ENCODE measurements around the gene SLC46A3. TPM values are rescaled to one million over a fixed set of nuclear protein-coding genes. Genes with fewer than 3 reads are reported as not detected.
"Not testable (repeated sequence)": the region's sequence is repeated elsewhere in the genome, so short reads cannot be mapped to it uniquely, and the experiment has no call there.

Gene SLC46A3
- total RNA-seq, 1 donor from 2014 or later, result 3.5 TPM

- DNase-seq (ENCODE audit: low spot score, unreplicated experiment), result no peak
- H3K4me1 Mint-ChIP-seq (ENCODE audit: low read depth), result no peaks in the 10 kb centered on the region
- peaks cover 3% of the 10 kb centered on the region for H3K27me3 Mint-ChIP-seq
- H3K9me3 Mint-ChIP-seq (ENCODE audit: low read depth), result peaks cover 28% of the 10 kb centered on the region
- H3K36me3 Mint-ChIP-seq (ENCODE audit: insufficient read depth), result no peaks in the 10 kb centered on the region
- H3K27ac Mint-ChIP-seq, result no peak overlapping the region
- TF ChIP-seq CTCF (IDR thresholded peaks at IDR 0.05; ENCODE audit: unreplicated experiment), result no peak
- H3K4me3 Mint-ChIP-seq (ENCODE audit: low read depth), result no peak overlapping the region
Observed at GRCh38 chr13:28685114-28685513, 33.7 kb downstream of the SLC46A3 start.

- no peak for DNase-seq (ENCODE audit: low spot score, unreplicated experiment)
- Mint-ChIP-seq H3K4me1 (ENCODE audit: low read depth) (no peaks in the 10 kb centered on the region), H3K27me3 (peaks cover 3% of the 10 kb centered on the region), H3K9me3 (ENCODE audit: low read depth) (peaks cover 20% of the 10 kb centered on the region), H3K27ac (no peak overlapping the region), H3K36me3 (ENCODE audit: insufficient read depth) (no peaks in the 10 kb centered on the region), H3K4me3 (ENCODE audit: low read depth) (no peak overlapping the region)
- no peak for TF ChIP-seq CTCF (IDR thresholded peaks at IDR 0.05; ENCODE audit: unreplicated experiment)
Observed at GRCh38 chr13:28684257-28684656, 34.5 kb downstream of the SLC46A3 start.

GRCh38 chr13:28683169-28683568, 35.6 kb downstream of the SLC46A3 start:
- not testable (repeated sequence) for H3K27me3 Mint-ChIP-seq; H3K4me3 Mint-ChIP-seq (ENCODE audit: low read depth); H3K4me1 Mint-ChIP-seq (ENCODE audit: low read depth); H3K36me3 Mint-ChIP-seq (ENCODE audit: insufficient read depth); H3K27ac Mint-ChIP-seq; DNase-seq (ENCODE audit: low spot score, unreplicated experiment)
- peaks cover 17% of the 10 kb centered on the region for H3K9me3 Mint-ChIP-seq (ENCODE audit: low read depth)

GRCh38 chr13:28680541-28680940, 38.2 kb downstream of the SLC46A3 start:
- peaks cover under 1% of the 10 kb centered on the region for H3K27me3 Mint-ChIP-seq
- peaks cover 7% of the 10 kb centered on the region for H3K36me3 Mint-ChIP-seq (ENCODE audit: insufficient read depth)
- peaks cover under 1% of the 10 kb centered on the region for H3K9me3 Mint-ChIP-seq (ENCODE audit: low read depth)
- H3K4me1 Mint-ChIP-seq (ENCODE audit: low read depth), result no peaks in the 10 kb centered on the region
- no peak for DNase-seq (ENCODE audit: low spot score, unreplicated experiment)
- H3K27ac Mint-ChIP-seq, result no peak overlapping the region
- TF ChIP-seq CTCF (IDR thresholded peaks at IDR 0.05; ENCODE audit: unreplicated experiment), result no peak
- no peak overlapping the region for H3K4me3 Mint-ChIP-seq (ENCODE audit: low read depth)

- no peaks in the 10 kb centered on the region for H3K4me1 Mint-ChIP-seq (ENCODE audit: low read depth)
Observed at GRCh38 chr13:28679628-28680027, 39.1 kb downstream of the SLC46A3 start.

More at GRCh38 chr13:28679628-28680027, 39.1 kb downstream of the SLC46A3 start:
- H3K36me3 Mint-ChIP-seq (ENCODE audit: insufficient read depth), result peaks cover 8% of the 10 kb centered on the region
- DNase-seq (ENCODE audit: low spot score, unreplicated experiment), result no peak
- no peaks in the 10 kb centered on the region for H3K27me3 Mint-ChIP-seq
- H3K9me3 Mint-ChIP-seq (ENCODE audit: low read depth), result no peaks in the 10 kb centered on the region
- no peak overlapping the region for H3K4me3 Mint-ChIP-seq (ENCODE audit: low read depth)
- peak; percentile 57 for TF ChIP-seq CTCF (IDR thresholded peaks at IDR 0.05; ENCODE audit: unreplicated experiment)
- H3K27ac Mint-ChIP-seq, result no peak overlapping the region

All from progenitor cell of endocrine pancreas (in vitro differentiated cells).